Neural cell (in vitro differentiated cells): ENCODE results near the gene PISD. TPM values are rescaled to one million over a fixed set of nuclear protein-coding genes. Genes with fewer than 3 reads are reported as not detected.

Source experiments
- H2AFZ ChIP-seq: fragments of 200-600, 300-800 bp; sonication (generic), shearing (Covaris generic); 2 replicates; pipeline ENCODE4 v1.6.0; 2014; ENCODE audit warnings: low read depth, mild to moderate bottlenecking, antibody characterized with exemption, low read length, moderate library complexity
- H3F3A ChIP-seq: fragments of 200-600 bp; shearing (Covaris generic); 2 replicates; pipeline ENCODE4 v1.6.1; 2016; ENCODE audit warnings: mild to moderate bottlenecking, moderate library complexity, mixed read lengths, antibody characterized with exemption, low read length; ENCODE audit not compliant: insufficient read depth, poor library complexity, severe bottlenecking
- H3K27ac ChIP-seq: fragments of 200-600, 300-800 bp; sonication (generic), shearing (Covaris generic); 2 replicates; pipeline ENCODE4 v1.5.1; 2014; ENCODE audit warnings: mild to moderate bottlenecking, low read length, moderate library complexity
- H3K27me3 ChIP-seq: fragments of 300-800, 200-600 bp; sonication (generic), shearing (Covaris generic); 2 replicates; pipeline ENCODE4 v1.6.0; 2014; ENCODE audit warnings: mild to moderate bottlenecking, low read depth, low read length, moderate library complexity; ENCODE audit not compliant: insufficient read depth
- H3K36me3 ChIP-seq: fragments of 300-800, 200-600 bp; sonication (generic), shearing (Covaris generic); 2 replicates; pipeline ENCODE4 v1.5.1; 2014; ENCODE audit warnings: mild to moderate bottlenecking, antibody characterized with exemption, low read length, moderate library complexity; ENCODE audit not compliant: insufficient read depth
- H3K4me2 ChIP-seq: fragments of 300-800, 200-600 bp; sonication (generic), shearing (Covaris generic); 2 replicates; pipeline ENCODE4 v1.6.0; 2014; ENCODE audit warnings: mild to moderate bottlenecking, low read length
- H3K4me3 ChIP-seq: fragments of 300-800, 200-600 bp; sonication (generic), shearing (Covaris generic); 2 replicates; pipeline ENCODE4 v1.5.1; 2014; ENCODE audit warnings: mild to moderate bottlenecking, low read length, moderate library complexity
- H3K79me2 ChIP-seq: fragments of 200-600 bp; shearing (Covaris generic); replicated peaks from 2 replicates; pipeline ENCODE4 v1.6.0; 2014; ENCODE audit warnings: mild to moderate bottlenecking, low read length, moderate library complexity; ENCODE audit not compliant: insufficient read depth
- H3K9ac ChIP-seq: fragments of 300-800, 200-600 bp; sonication (generic), shearing (Covaris generic); 2 replicates; pipeline ENCODE4 v1.6.1; 2016; ENCODE audit warnings: mild to moderate bottlenecking, low read length, mixed read lengths
- H3K9me2 ChIP-seq: fragments of 200-600 bp; shearing (Covaris generic); 2 replicates; pipeline ENCODE4 v1.6.1; 2016; ENCODE audit warnings: mild to moderate bottlenecking, low read length, mixed read lengths; ENCODE audit not compliant: insufficient read depth
- H3K9me3 ChIP-seq: fragments of 200-600, 300-800 bp; sonication (generic), shearing (Covaris generic); 2 replicates; pipeline ENCODE4 v1.6.1; 2016; ENCODE audit warnings: mild to moderate bottlenecking, mixed run types, low read length, moderate library complexity, mixed read lengths
- H4K20me1 ChIP-seq: fragments of 200-600 bp; shearing (Covaris generic); 2 replicates; pipeline ENCODE4 v1.6.1; 2016; ENCODE audit warnings: mild to moderate bottlenecking, mixed run types; ENCODE audit not compliant: insufficient read depth
- CTCF ChIP-seq: fragments of 450-650 bp; IDR thresholded peaks from 2 replicates; pipeline ENCODE4 v1.5.1; 2014; ENCODE audit warnings: antibody characterized with exemption, mild to moderate bottlenecking, moderate library complexity; ENCODE audit not compliant: poor library complexity, severe bottlenecking
- EP300 ChIP-seq: fragments of 450-650 bp; conservative IDR thresholded peaks from 2 replicates; pipeline ENCODE4 v1.6.1; 2014; ENCODE audit warnings: antibody characterized with exemption, mild to moderate bottlenecking, moderate library complexity; ENCODE audit not compliant: poor library complexity, severe bottlenecking
- EZH2 ChIP-seq: fragments of 200-600, 300-800 bp; shearing (Covaris generic), sonication (generic); IDR thresholded peaks from 2 replicates; pipeline ENCODE4 v1.6.1; 2014; ENCODE audit warnings: antibody characterized with exemption, low read length, borderline replicate concordance, mild to moderate bottlenecking; ENCODE audit not compliant: insufficient read depth, poor library complexity, severe bottlenecking
- MXI1 ChIP-seq: fragments of 450-650 bp; conservative IDR thresholded peaks from 2 replicates; pipeline ENCODE4 v1.6.1; 2014; ENCODE audit warnings: antibody characterized with exemption, mild to moderate bottlenecking; ENCODE audit not compliant: poor library complexity, severe bottlenecking
- POLR2AphosphoS5 ChIP-seq: IDR thresholded peaks from 2 replicates; pipeline ENCODE4 v1.6.1; 2012
- RAD21 ChIP-seq: fragments of 450-650 bp; conservative IDR thresholded peaks from 2 replicates; pipeline ENCODE4 v1.6.1; 2014; ENCODE audit warnings: antibody characterized with exemption, mild to moderate bottlenecking, moderate library complexity
- REST ChIP-seq: IDR thresholded peaks from 2 replicates; pipeline ENCODE4 v1.6.1; 2012; ENCODE audit warnings: borderline replicate concordance
- SMC3 ChIP-seq: fragments of 450-650 bp; conservative IDR thresholded peaks from 2 replicates; pipeline ENCODE4 v1.6.1; 2014; ENCODE audit warnings: antibody characterized with exemption, mild to moderate bottlenecking, moderate library complexity; ENCODE audit not compliant: poor library complexity
- TAF1 ChIP-seq: IDR thresholded peaks from 2 replicates; pipeline ENCODE4 v1.6.1; 2012; ENCODE audit warnings: low read depth
- polyA plus RNA-seq: library from polyadenylated mRNA; depleted of rRNA; stranded (reverse); fragments of >200 nt; gene quantifications from 2 replicates; pipeline ENCODE4 v1.2.3, GENCODE V29; 2014

The PISD gene
- polyA plus RNA-seq, 1 donor from 2014 or later = 50.9 TPM

- H3K9me2 ChIP-seq = no peaks in the 10 kb centered on the region
- no peaks in the 10 kb centered on the region for H4K20me1 ChIP-seq
- no peaks in the 10 kb centered on the region for H3F3A ChIP-seq
- H3K27me3 ChIP-seq = no peaks in the 10 kb centered on the region
- peaks cover 24% of the 10 kb centered on the region for H3K79me2 ChIP-seq
- no peaks in the 10 kb centered on the region for H3K9me3 ChIP-seq
- no peak for TF ChIP-seq TAF1
- H3K27ac ChIP-seq = no peak overlapping the region
- no peak overlapping the region for H2AFZ ChIP-seq
- H3K4me3 ChIP-seq = no peak overlapping the region
- H3K4me2 ChIP-seq = no peak overlapping the region
- H3K9ac ChIP-seq = no peak overlapping the region
- H3K36me3 ChIP-seq = no peaks in the 10 kb centered on the region
Observed at GRCh38 chr22:31652088-31652487, 9.9 kb downstream of the PISD start.

GRCh38 chr22:31651664-31652063 is 10.4 kb downstream of the PISD start:
- Histone ChIP-seq H3K4me3 (no peak overlapping the region), H3K27me3 (no peaks in the 10 kb centered on the region), H3K79me2 (peaks cover 21% of the 10 kb centered on the region), H2AFZ (no peak overlapping the region), H4K20me1 (no peaks in the 10 kb centered on the region), H3F3A (no peaks in the 10 kb centered on the region), H3K9me2 (no peaks in the 10 kb centered on the region), H3K27ac (no peak overlapping the region), H3K36me3 (no peaks in the 10 kb centered on the region), H3K9ac (no peak overlapping the region), H3K4me2 (no peak overlapping the region), H3K9me3 (no peaks in the 10 kb centered on the region)
- TF ChIP-seq MXI1 (no peak), EP300 (no peak), SMC3 (no peak), EZH2 (no peak), CTCF (no peak), REST (no peak), RAD21 (no peak), TAF1 (no peak), POLR2AphosphoS5 (no peak)

- H3K79me2 ChIP-seq = peaks cover 20% of the 10 kb centered on the region
- H3K9ac ChIP-seq = no peak overlapping the region
- H3K4me3 ChIP-seq = no peak overlapping the region
- H3K36me3 ChIP-seq = no peaks in the 10 kb centered on the region
- no peaks in the 10 kb centered on the region for H3K9me2 ChIP-seq
- H3K27me3 ChIP-seq = no peaks in the 10 kb centered on the region
- H3K4me2 ChIP-seq = no peak overlapping the region
- TF ChIP-seq REST (no peak), EP300 (no peak), POLR2AphosphoS5 (no peak), SMC3 (no peak), EZH2 (no peak), TAF1 (no peak), MXI1 (no peak), RAD21 (no peak), CTCF (no peak)
- H3F3A ChIP-seq = no peaks in the 10 kb centered on the region
- H3K27ac ChIP-seq = no peak overlapping the region
- no peaks in the 10 kb centered on the region for H4K20me1 ChIP-seq
- H3K9me3 ChIP-seq = no peaks in the 10 kb centered on the region
- no peak overlapping the region for H2AFZ ChIP-seq
Observed at GRCh38 chr22:31650391-31650790, 11.6 kb downstream of the PISD start.
